COLO829 (cell line): ENCODE data around the gene PKIG.

Source experiments
- DNase-seq: peaks from one replicate; pipeline ENCODE4 v3.0.0; 2012; ENCODE audit warnings: low spot score

The PKIG gene

GRCh38 chr20:44664131-44664530, 81.8 kb downstream of the PKIG start:
- DNase-seq: no peak

DNA sequence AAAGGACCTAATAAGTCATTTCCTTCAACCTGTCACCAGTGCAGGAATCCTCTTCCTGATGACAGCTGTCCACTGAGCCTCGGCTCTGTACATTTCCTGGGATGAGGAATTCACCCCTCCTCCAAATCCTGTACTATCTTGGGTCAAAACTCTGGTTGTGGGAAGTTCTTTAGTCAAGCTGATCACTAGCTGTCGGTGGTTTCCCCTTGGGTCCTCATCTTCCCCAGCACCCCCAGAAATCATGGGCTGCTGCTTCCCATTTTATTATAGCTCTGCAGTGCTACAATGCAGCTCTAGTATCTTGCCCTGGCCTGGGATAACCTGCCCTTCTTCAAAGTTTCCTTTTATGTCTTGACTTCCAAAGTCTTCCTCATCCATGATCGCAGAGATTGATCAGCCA, 83.7 kb downstream of the PKIG start:
- DNase-seq: no peak
